GM21576 (cell line): ENCODE results near the gene TMEM184A.

Experiments
- ATAC-seq: cut with Tn5 transposase; IDR thresholded peaks from one replicate; pipeline ENCODE4 v1.9.1; 2021; ENCODE audit warnings: mild to moderate bottlenecking, moderate library complexity; ENCODE audit not compliant: unreplicated experiment

The TMEM184A gene

DNA sequence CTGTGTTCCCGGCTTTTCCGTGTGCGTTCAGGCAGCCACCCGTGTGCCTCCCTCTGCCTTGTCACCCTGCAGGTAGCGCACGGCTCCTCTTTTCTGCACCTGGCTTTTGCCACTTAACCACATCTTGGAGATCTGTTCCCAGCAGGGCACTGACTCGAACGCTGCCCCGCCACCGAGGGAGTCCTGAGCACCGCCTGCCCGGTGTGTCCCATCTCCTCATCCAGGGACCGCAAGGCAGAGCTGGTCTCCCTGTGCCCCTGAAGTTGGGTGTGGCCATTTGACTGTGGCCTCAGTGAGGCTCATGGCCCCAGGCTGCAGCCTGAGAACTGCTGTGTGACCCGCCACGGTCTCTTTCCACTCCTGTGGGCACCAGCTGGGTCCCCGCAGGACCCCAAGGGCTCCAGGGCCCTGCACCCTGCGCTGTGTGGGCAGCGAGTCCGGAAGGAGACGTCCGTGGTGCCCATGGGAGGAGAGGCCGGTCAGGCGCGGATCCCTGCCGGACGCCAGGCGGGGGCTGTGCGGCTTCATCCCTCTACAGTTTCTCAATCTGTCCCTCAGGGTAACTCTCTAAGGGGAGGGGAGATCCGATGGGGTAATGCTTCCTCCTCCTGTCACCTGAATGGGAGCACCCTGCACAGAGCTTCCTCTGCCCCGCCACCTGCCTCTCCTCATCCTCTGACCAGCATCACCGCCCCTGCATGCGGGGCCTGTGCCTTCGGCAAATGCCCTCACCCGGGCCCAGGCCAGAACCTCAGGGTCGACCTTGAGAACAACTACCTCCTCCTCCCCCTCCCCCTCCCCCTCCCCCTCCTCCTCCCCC lies 50.1 kb downstream of the TMEM184A start:
- ATAC-seq: no peak

DNA sequence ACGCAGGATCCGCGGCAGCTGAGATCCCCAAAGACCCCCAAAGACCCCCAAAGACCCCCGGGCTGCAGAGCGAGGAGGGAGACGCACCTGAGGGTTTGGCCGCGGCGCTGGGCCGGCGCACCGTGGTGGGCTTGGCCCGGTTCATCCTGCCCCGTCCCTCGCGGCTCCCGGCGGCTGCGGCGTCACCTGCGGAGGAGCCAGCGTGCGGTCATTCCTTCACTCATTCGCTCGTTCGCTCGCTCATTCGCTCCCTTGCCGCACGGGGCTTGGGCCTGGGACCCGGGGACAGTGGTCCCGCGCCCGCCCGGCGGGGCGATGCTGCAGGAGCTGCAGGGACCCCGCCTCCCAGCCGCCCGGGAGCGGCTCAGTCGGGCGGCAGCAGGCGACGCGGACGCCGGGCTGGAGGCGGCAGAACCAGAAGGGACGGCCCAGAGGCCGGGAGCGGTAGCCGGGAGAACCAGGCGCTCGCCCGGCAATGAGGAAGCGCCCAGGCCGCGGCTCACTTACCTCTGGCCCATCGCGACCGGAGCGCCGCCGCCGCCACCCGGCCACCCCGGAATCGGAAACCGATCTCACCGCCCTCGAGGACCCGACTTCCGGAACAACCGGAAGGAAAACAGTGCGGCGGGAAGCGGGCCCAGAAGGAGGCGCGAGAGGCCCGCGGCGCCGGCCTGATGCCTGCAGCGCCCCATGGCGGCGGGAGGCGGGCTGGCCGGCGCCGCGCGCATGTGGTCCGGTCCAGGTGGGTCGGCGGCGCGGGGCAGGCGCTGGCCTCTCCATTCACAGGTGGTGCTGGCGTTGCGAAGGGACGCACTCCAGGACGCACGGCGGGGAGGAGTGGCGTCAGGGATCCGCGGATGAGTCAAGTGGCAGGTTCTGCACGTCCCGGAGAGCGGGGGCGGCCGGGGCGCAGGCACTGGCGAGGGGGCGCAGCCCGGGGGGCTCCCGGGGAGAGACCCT lies 51.9 kb downstream of the TMEM184A start, which contains the start of gene INTS1:
Gene INTS1, minus strand, starts transcription at position 574 of the 960 bp plus-strand sequence. Its CDS starts 429 bp downstream, at position 145.
- ATAC-seq: peak; percentile 77

DNA sequence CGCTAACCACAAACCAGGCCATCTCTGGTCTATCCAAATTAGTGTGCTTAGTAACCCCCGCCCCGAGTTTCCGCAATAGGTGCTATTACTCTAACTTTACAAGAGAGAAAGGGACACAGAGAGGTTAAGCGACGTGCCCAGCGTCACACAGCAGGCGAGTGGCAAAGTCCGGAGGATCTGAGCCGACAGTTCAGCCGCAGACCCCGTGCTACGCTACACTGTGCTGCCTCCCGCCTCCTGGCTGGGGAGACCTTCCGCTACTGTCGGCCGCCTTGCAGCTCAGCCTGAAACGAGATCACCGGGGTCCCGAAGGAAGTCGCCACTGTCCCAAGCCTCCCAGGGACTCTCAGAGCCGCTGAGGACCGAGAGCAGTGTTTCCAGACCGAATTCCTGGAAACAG lies 52.6 kb downstream of the TMEM184A start:
- no peak for ATAC-seq

DNA sequence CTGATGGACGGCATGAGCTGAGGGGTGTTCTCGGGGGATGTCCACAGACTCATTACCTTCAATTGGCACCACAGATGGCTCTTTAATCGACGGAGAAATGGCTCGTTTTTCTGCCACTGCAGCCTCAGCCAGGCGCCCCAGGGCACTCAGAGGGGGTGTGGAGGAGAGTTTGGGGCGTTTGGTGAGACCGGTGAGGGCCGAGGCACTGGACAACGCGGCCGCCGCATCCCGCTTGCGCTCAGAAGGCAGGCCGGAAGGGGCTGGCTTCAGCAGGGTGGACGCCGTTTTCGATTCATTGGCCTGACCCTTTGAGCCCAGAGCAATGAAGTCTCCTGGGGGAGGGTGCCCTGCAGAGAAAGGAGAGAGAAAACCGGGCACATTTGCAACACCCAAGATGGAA lies 53.2 kb downstream of the TMEM184A start:
- ATAC-seq: no peak

DNA sequence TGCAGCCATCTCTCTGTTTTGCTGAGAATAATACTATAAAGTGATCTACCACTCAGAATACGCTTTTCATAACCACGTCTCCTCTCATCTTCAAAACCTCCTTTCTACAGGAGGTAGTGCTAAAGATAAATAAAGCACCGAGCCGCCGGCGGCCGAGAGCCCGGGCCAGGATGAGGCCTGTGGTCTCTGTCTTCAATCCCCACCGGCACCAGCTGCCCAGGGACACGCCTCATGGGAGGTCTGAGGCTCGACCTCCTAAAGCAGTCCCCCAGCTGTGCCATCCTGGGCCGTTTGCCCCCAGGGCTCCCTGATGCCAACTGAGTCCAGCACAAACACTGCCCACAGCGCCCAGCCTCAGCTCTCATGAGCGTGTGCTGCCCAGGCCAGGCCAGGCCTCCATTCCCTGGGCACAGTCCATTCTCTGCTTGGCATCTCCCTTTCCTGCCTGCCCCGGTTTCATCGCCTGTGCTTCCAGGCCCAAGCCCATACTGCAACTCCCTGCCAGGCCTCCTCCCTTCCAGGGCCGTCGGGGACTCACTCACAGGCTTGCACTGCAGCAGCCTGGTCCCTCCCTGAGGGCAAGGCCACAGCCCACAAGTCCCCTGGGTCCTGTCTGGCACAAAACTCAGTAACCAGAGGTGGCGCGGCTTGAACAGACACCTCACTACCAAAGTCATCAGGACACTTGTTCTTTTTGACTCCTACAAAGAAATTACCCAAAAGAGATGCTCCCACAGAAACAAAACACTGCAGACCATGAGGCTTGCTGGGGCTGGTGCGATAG lies 54.3 kb downstream of the TMEM184A start:
- ATAC-seq: no peak

DNA sequence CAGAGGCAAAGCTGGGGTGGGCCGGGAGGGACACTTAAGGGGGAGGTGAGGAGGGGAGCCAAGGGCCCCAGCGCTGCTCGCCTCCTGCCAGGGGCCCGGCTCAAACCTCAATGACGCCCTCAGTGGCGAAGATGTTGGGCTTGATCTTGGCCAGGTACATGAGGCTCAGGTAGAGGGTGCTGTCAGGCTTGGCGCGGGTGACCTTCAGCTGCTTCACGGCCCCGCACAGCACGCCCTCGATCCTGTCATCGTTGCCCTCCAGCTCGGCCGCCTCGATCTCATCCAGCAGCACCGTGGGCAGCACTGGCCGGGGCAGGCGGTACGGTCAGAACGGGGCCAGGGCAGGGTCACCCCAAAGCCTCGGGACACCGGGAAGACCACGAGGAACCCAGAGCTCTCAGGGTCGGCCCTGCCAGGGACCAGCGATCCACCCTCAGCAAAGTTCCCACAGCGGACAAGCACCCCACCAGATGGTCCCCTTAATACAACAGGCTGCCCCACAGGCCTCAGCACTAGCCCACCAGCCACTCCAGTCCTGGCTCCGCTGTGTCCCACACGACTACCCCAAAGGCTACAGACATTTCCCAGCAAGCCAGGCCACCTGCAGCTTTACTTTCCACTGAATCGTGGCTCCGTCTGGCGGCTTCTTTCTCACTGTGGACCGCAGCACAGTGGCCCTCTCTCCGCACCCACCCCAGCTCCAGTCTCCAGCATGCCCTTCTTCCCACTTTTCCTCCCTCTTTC lies 55.8 kb downstream of the TMEM184A start:
- no peak for ATAC-seq

DNA sequence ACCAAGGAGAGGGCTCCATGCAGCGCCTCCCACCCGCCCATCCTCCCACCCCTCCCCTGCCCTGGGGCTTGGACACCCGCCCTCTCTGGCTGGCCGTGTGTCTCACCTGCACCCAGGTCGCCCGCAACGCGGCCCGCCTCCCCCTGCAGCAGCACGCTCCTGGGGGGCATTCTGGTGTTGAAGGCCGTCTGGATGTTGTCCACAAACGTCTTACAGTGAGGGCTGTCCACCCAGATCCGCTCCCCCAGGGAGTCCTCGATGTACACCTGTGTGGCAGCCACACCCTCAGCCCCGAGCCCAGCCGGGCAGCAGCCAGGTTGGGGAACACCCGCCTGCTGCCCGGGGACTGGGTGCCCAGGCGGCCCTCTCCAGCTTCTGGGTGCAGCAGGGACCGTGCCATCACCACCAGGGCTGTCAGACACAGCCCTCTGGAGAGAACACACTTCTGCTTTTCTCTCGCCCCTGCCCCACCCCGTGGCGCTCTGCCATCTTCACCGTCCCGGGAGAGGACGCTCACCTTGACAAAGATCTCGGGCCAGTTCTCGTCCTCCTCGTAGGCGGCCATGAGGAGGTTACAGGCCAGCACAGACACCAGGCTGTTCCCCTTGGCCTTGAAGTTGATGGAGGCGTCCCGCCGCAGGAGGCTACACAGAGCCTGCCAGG lies 56.5 kb downstream of the TMEM184A start:
- ATAC-seq: no peak

DNA sequence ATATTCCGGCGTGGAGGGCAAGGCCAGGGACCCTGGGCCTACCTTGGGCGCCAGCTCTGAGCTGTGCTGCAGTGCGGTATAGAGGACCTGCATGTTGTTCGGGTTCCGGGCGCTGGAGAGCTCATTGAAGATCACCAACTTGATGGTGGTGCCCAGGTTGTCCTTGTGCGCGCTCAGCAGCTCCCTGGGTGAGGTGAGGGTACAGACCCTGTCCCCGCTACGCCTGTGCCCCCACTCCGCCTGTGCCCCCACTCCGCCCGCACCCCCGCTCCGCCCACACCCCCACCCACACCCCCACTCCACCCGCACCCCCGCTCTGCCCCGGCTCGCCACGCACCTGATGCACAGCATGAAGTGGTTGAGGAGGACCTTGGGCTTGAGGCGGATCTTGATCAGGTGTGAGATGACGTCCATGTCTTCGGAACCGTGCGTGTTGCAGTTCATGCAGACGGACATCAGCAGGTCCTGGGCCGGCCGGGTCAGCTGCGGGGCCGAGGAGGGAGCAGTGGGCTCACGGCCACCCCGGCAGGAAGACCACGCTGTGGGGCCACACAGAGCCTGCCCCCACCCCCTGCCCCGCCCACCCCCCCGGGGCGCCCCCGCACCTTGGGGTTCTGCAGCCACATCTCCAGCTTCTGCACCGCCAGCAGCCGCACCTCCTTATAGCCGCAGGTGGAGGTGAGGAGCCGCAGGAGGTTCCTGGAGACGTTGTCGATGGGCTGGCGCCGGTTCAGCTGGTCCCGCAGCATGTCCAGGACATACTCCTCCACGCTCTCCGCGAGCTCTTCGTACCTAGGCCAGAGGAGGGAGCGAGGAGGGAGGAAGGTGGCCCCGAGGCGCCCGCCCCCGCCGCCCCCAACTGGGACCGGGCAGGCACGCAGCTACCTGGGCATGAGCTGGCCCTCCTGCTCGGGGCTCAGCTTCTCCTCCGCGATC lies 57.4 kb downstream of the TMEM184A start:
- ATAC-seq: no peak

DNA sequence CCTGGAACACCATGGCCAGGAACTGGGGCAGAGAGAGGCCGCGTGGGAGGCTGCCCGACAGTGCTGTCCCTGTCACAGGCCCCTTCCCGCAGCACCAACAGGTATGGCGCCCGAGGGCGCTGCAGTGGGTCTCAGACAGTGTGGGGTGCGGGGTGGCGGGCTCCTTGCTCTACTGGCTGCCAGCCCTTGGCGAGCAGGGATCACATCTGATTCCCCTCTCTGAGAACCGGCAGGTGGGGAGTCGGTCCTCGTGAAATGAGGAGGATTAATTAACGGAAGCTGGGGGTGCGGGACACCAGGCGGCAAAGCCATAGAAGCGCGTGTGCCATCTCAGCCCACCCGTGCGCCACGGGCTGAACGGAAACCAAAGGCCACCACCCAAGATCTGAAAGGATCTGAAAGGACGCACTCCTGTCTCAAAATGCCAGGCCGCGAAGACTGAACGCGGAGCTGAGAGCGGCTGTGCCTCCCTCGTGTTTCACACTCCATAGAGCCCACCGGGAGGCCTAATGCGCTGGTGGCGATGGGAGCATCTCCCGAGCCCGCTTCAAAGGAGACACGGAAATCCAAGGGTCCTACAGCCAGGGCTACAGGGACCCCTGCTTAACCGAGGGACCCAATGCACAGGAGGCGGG lies 58.6 kb downstream of the TMEM184A start:
- no peak for ATAC-seq

DNA sequence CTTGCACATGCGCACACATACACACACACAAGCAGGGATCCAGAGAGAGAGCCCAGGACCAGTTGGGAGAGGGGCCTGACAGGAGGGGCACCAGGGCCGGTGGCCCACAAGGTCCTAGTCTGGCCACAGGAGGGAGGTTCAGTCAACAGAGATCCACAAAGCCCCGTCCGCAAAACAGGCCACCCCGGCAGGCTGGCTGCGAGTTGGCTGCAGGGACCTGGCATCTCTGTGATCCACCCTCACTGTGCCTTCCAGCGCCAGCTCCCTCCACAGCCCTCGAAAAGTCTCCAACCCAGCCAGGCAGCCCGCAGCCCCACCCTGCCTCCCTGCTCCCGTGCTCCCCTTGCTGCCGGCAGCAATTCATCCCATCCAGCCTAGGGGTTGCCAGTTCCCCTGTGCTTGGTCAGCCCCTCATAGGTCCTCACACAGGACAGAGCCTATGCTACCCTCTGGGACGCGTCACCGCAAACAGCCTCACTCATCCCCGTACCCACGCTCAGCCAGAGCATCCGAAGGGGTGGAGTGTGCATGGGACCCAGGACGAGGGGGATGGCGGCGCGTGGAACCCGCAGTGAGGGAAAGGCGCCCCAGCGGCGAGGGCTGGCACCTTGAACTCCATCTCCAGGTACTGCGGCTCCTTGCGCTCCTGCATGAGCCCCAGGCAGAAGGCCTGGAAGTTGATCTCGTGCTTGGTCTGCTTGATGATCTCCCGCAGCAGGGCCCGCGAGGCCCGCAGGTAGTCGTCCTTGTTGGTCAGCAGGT lies 59.3 kb downstream of the TMEM184A start:
- ATAC-seq: no peak

DNA sequence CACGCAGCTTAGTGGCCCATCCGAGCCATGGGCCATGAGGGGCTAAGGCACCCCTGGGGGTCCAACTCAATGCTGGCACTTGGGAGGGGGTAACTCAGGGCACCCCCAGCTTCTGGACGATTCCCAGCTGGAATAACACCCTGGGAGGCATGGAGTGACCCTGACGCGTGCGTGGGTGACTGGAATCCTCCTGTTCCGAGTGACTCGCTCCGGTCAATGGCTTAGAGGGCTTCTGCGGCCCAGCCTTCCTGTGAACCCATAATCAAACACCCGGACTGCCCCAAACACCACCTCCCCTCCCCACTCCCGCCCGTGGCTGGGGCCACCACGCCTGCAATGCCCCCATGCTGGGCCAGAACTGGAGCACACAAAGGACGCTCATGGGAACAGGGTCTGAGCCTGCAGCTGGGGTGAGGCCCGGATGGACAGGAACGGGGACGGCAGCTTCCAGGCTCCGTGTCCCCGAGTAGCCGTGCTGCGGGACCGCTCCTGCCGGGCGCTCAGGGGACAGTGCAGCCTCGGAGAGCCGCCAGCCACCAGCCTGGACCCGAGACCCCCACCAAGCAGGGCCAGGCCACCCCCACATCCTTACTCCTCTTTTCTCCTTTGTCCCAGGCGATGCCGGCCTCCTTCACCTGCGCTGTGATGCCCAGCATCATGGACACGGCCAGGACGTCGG lies 60.3 kb downstream of the TMEM184A start:
- ATAC-seq: no peak

DNA sequence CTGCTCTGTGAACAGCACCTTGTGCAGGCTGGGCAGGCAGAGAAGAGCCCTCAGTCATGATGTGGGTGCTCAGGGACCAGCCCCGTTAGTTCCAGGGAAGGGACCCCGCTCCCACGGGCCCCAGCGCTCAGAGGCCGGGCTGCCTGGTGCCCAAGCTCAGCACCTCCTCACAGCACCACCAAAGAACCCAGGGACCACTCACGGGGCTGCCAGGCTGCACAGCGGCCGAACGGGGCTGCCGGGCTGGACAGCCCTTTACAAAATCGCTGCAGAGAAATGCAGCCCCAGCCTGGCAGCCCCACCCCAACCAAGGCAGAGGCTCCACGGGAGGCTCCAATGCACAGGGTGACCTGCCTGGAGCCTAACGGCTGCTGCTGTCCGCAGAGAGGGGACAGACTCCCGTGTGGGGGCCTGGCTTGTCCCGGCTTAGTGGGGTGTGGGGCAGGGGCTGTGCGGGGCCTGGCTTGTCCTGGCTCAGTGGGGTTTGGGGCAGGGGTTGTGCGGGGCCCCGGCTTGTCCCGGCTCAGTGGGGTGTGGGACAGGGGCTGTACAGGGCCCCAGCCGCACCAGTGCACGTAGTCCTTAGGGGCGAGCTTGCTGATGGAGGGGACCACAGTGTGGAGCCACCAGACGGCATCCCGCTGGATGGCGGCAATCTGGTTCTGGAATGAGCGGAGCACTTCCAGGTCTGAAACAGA lies 61.0 kb downstream of the TMEM184A start:
- no peak for ATAC-seq

DNA sequence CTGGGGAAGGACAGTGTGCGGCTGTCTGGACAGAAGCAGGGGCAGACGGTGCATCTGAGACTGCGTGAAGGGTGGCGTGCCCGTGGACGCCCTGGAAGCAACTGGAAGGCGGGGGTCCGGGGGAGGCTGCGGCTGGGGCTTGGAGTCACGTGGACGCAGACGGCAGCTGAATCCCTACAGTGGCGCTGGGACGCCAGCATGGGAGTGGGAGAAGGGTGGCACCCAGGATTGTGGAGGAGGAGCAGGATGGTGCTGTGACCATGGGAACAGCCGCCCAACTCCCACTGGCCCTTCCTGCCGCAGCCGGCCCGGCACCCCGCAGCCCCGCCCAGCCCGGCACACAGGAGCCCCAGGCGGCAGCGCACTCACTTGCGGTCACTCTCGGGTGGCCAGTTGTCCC lies 61.6 kb downstream of the TMEM184A start:
- ATAC-seq: no peak

DNA sequence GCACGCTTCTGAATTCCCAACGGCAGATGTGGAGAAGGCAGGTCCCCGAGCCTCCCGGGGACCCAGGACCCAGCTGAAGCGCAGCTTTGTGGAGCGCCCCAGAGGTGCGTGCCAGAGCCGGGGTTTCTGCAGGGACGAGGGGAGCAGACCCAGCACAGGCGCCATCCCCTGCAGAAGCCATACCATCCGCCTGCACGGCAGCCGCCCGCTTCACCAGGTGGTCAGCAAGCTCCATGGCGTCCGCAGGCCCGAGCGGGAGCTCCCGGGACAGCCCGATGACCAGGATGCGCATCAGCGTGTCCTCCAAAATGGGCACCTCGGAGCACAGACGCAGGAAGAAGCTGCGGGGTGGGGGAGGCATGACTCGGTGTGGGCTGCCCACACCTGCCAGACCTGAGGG lies 62.4 kb downstream of the TMEM184A start:
- ATAC-seq: no peak

DNA sequence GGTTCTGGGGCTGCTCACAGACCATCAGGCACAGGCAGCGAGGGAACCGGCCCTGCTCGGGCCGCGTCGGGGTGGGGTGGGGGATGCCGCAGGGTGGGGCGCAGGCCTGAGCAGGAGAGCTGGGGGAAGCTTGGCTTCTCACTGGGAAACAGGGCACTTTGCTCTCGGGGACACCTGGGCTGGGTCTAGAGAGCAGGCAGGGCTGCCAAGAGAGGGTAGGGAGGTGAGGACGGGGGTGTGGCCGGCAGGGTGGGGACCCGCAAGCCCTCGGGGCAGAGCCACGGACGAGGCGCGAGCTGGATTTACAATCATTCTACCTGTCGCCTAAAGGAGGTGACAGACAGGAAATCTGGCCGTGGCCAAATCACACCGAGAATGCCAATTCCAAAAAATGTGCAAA lies 62.9 kb downstream of the TMEM184A start:
- ATAC-seq: no peak

DNA sequence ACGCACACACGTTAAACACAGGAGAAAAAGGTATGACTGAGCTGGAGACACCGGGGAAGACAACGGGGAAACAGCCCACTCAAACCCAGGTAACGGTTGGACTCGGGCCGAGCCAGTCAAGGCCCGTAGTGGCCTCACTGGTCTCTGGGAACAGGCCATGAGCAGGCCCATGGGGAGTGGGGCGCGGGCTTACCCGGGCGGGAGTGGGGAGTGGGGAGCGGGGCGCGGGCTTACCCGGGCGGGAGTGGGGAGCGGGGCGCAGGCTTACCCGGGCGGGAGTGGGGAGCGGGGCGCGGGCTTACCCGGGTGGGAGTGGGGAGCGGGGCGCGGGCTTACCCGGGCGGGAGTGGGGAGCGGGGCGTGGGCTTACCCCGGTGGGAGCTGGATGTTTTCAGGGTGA lies 63.4 kb downstream of the TMEM184A start:
- no peak for ATAC-seq
